Measurements from ENCODE around the gene PRKN. TPM values are rescaled to one million over a fixed set of nuclear protein-coding genes. Genes with fewer than 3 reads are reported as not detected.
A peak's percentile ranks its signal among the peaks of the same experiment; 100 is the strongest.

Gene PRKN
- polyA plus RNA-seq, 1 donor from 2014 or later = 1.2 TPM

GRCh38 chr6:162237331-162237730 lies 490.2 kb downstream of the PRKN start:
- H3K9me3 ChIP-seq (ENCODE audit: low read length) = no peaks in the 10 kb centered on the region
- H3K79me2 ChIP-seq (replicated peaks; ENCODE audit: insufficient read depth, low read length) = no peaks in the 10 kb centered on the region
- H3F3A ChIP-seq (ENCODE audit: insufficient read depth, low read length, poor library complexity, severe bottlenecking) = peaks cover 4% of the 10 kb centered on the region
- H3K9me2 ChIP-seq (ENCODE audit: insufficient read depth, low read length) = no peaks in the 10 kb centered on the region
- no peak overlapping the region for H3K4me2 ChIP-seq (ENCODE audit: low read length)
- no peak for TF ChIP-seq EZH2 (IDR thresholded peaks at IDR 0.05; ENCODE audit: borderline replicate concordance, insufficient read depth, low read length, poor library complexity, severe bottlenecking)
- no peak for TF ChIP-seq MXI1 (conservative IDR thresholded peaks at IDR 0.05; ENCODE audit: poor library complexity, severe bottlenecking)
- TF ChIP-seq SMC3 (conservative IDR thresholded peaks at IDR 0.05; ENCODE audit: poor library complexity) = no peak
- no peak for TF ChIP-seq POLR2AphosphoS5 (IDR thresholded peaks at IDR 0.05)
- TF ChIP-seq, protein P1, sequence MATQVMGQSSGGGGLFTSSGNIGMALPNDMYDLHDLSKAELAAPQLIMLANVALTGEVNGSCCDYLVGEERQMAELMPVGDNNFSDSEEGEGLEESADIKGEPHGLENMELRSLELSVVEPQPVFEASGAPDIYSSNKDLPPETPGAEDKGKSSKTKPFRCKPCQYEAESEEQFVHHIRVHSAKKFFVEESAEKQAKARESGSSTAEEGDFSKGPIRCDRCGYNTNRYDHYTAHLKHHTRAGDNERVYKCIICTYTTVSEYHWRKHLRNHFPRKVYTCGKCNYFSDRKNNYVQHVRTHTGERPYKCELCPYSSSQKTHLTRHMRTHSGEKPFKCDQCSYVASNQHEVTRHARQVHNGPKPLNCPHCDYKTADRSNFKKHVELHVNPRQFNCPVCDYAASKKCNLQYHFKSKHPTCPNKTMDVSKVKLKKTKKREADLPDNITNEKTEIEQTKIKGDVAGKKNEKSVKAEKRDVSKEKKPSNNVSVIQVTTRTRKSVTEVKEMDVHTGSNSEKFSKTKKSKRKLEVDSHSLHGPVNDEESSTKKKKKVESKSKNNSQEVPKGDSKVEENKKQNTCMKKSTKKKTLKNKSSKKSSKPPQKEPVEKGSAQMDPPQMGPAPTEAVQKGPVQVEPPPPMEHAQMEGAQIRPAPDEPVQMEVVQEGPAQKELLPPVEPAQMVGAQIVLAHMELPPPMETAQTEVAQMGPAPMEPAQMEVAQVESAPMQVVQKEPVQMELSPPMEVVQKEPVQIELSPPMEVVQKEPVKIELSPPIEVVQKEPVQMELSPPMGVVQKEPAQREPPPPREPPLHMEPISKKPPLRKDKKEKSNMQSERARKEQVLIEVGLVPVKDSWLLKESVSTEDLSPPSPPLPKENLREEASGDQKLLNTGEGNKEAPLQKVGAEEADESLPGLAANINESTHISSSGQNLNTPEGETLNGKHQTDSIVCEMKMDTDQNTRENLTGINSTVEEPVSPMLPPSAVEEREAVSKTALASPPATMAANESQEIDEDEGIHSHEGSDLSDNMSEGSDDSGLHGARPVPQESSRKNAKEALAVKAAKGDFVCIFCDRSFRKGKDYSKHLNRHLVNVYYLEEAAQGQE (IDR thresholded peaks at IDR 0.05; ENCODE audit: borderline replicate concordance) = no peak
- TF ChIP-seq EP300 (conservative IDR thresholded peaks at IDR 0.05; ENCODE audit: poor library complexity, severe bottlenecking) = no peak
- no peak for TF ChIP-seq CTCF (IDR thresholded peaks at IDR 0.05; ENCODE audit: poor library complexity, severe bottlenecking)
- TF ChIP-seq TAF1 (IDR thresholded peaks at IDR 0.05; ENCODE audit: low read depth) = no peak
- TF ChIP-seq RAD21 (conservative IDR thresholded peaks at IDR 0.05) = no peak
- H3K36me3 ChIP-seq (ENCODE audit: insufficient read depth, low read length) = no peaks in the 10 kb centered on the region
- no peak overlapping the region for H3K27ac ChIP-seq (ENCODE audit: low read length)
- no peaks in the 10 kb centered on the region for H3K27me3 ChIP-seq (ENCODE audit: insufficient read depth, low read depth, low read length)
- no peak overlapping the region for H3K9ac ChIP-seq (ENCODE audit: low read length)
- H3K4me3 ChIP-seq (ENCODE audit: low read length) = no peak overlapping the region
- H2AFZ ChIP-seq (ENCODE audit: low read depth, low read length) = no peak overlapping the region
- H4K20me1 ChIP-seq (ENCODE audit: insufficient read depth) = no peaks in the 10 kb centered on the region

- Histone ChIP-seq H3K27me3 (ENCODE audit: insufficient read depth, low read depth, low read length) (no peaks in the 10 kb centered on the region), H2AFZ (ENCODE audit: low read depth, low read length) (no peak overlapping the region), H3K36me3 (ENCODE audit: insufficient read depth, low read length) (no peaks in the 10 kb centered on the region), H3K4me2 (ENCODE audit: low read length) (no peak overlapping the region), H3K79me2 (replicated peaks; ENCODE audit: insufficient read depth, low read length) (no peaks in the 10 kb centered on the region), H3K9ac (ENCODE audit: low read length) (no peak overlapping the region), H3K4me3 (ENCODE audit: low read length) (no peak overlapping the region), H3K27ac (ENCODE audit: low read length) (no peak overlapping the region), H3F3A (ENCODE audit: insufficient read depth, low read length, poor library complexity, severe bottlenecking) (peaks cover 4% of the 10 kb centered on the region), H3K9me2 (ENCODE audit: insufficient read depth, low read length) (no peaks in the 10 kb centered on the region), H4K20me1 (ENCODE audit: insufficient read depth) (no peaks in the 10 kb centered on the region), H3K9me3 (ENCODE audit: low read length) (no peaks in the 10 kb centered on the region)
- TF ChIP-seq POLR2AphosphoS5 (IDR thresholded peaks at IDR 0.05) (peak; percentile 58), EP300 (conservative IDR thresholded peaks at IDR 0.05; ENCODE audit: poor library complexity, severe bottlenecking) (peak; percentile 75), CTCF (IDR thresholded peaks at IDR 0.05; ENCODE audit: poor library complexity, severe bottlenecking) (no peak)
Measured at GRCh38 chr6:162234631-162235030, 492.9 kb downstream of the PRKN start.

Data from neural cell (in vitro differentiated cells).